GM18508 (cell line): ENCODE data around the gene WDR36.
"Not testable (repeated sequence)": the region's sequence is repeated elsewhere in the genome, so short reads cannot be mapped to it uniquely, and the experiment has no call there.

Source experiments
- ATAC-seq: cut with Tn5 transposase; IDR thresholded peaks from one replicate; pipeline ENCODE4 v1.9.1; 2021; ENCODE audit warnings: moderate number of reproducible peaks; ENCODE audit not compliant: insufficient read depth, unreplicated experiment

WDR36 gene

DNA sequence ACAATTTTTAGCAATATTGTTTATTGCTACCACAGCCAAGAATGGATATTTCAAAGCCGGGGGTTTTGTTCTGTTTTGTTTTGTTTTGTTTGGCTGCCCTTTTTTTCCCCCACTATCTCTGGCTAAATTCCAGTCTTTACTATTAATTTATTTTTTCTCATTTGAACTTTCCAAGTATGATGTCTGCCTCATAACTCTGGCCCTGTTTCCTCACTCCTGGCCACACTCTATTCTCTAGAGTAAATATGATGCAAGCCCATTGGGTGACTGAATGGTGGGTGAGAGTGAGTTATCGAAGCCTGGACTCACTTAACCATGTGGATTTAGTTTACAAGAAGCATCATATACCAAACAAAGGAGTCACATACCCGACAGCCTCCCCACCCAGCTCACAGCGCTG is 41.9 kb downstream of the WDR36 start:
- no peak for ATAC-seq

DNA sequence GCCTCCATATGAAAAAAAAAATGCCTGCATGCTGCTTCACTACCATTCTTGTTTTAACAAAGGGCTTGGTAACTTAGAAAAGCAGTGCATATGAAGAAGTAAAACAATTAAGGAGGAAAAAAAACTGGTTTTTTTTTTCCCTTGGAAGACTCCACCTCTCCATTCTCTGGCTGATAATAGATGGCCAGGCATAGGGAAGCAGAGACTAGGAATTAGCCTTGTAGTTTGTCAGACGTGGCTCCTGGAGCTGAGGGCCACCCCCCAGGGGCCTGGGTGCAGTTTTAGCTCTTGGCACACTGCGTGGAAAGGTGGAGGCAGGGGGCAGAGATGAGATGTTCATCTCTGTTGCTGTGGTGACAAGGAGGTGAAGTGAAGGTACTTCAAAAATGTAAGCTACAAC is 42.7 kb downstream of the WDR36 start:
- ATAC-seq = no peak

DNA sequence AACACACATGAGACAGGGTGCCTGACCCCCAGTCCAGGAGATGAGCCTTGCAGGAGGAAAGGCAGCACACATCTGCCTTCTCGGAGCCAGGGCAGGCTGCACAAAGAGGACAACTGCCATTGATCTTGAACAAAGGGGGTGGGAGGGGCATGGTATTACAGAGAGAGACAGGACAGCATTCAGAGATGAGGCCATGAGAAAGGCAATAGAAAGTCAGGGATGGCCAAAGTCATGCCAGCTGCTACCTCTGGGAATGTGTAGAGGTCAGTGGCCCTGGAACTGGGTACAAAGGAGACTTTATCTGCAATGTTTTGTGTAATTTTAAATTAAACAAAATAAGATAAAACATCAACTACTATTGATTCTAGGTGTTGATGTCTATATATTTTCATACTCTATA is 43.2 kb downstream of the WDR36 start:
- ATAC-seq = no peak

DNA sequence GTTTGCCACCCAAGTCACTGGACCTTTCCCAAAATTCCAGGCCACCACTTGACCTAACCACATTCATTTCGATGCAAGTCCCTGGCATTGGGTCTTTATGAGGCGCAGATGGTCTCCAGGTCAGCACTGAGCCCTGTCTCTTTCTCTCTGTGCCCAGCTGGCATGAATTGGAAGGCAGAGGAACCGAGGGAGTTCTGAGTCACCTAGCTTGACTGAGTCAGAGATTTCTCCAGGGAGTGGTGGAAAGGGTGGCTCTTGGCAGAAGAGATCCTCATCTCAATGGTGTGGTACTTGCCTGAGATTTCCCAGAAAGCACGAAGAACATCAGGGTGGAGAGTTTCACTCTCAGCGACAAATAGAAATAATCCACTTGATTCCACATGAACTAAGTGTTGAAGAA is 43.8 kb downstream of the WDR36 start:
- ATAC-seq = no peak

- no peak for ATAC-seq
These were observed 45.9 kb downstream of the WDR36 start for GRCh38 chr5:111138096-111138495.

GRCh38 chr5:111141471-111141870 is 49.3 kb downstream of the WDR36 start:
- ATAC-seq = not testable (repeated sequence)

DNA sequence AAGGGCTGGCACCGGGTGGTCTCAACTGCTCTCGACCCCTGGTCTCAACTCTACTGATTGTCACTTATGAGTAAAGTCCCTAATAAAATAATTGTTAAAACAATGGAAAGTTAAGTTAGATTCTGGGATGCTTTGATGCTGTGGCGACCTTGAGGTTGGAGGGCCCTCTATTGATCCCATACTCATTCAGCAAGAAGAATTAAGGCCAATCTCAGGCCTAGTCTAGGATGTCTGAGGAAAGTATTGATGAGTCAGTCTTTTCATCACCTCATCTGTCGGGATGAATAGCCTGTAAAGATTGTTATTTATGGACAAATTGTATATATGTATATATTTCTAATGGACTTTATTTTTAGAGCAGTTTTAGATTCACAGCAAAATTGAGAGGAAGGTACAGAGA is 50.8 kb downstream of the WDR36 start:
- ATAC-seq = no peak

DNA sequence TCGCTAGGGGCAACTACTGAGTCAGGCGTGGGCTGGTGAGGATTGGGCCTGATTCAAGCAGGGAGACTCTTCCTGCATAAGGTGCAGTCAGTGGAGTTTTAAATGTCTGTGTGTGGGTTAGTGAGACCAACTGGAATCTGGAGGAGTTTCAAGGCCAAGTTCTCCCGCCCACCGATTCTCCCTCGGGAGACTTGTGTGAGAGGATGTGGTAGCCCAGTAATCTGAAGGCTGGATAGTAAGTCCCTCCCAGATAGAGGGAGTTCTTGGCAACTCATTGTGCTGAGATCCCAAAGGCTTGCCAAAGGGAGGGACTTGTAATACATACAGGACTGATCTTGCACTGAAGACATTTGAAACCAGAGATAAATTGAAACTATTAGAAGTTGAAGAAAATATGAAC is 51.8 kb downstream of the WDR36 start:
- ATAC-seq = peak; percentile 27

GRCh38 chr5:111144352-111144930 is 52.3 kb downstream of the WDR36 start:
- peak; percentile 99 for ATAC-seq

- no peak for ATAC-seq
These were observed 53.9 kb downstream of the WDR36 start for GRCh38 chr5:111146053-111146452.

DNA sequence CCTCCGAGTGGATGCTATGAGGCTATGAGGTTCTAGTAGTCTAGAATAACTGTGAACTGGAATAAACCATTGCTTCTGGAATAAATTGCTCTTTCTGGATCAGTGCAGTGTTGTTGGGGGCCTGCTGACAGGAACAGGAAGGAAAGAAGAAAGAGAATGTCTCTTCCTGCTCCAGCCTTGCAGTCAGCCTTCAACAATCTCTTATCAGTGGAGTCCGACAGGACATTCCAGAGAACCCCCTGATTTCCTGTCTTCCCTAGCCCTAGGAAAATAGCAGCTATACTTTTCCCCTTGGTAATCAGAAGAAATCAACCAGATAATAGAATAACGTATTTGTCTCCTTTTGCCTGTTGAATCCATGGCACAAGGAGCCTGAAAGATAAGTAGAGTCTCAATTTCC is 55.4 kb downstream of the WDR36 start:
- ATAC-seq = no peak

- no peak for ATAC-seq
These were observed 59.9 kb downstream of the WDR36 start for GRCh38 chr5:111151998-111152397.

GRCh38 chr5:111153483-111153882 is 61.3 kb downstream of the WDR36 start:
- ATAC-seq = no peak

GRCh38 chr5:111153945-111154344 is 61.8 kb downstream of the WDR36 start:
- ATAC-seq = no peak

DNA sequence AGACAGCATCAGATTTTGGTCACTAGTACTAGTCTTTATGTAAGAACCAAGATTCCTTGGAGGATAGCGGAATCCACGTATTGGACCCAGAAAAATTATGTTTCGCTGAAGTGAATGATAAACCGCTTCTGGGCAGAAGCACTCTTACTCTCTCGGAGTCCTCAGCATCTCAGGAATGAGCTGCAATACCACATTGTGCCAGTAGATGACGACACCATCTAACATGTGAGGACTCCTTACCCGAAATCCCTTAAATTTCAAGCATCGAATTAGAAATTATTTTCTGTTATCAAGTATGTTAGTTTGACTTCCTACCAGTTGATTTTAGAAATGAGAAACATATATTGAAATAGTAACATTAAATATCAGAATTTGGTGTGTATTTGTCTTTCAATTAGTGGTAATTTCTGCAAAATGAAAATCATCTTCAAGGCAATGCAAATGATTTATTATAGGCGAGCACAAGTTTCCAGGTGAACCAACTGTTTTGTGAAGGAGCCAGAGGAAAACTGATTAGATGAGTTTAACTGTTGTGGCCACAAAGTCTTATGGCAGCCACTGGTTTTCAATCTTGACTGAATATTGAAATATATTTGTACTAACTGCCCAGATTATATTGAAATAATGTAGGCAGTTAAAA is 66.1 kb downstream of the WDR36 start:
- no peak for ATAC-seq

DNA sequence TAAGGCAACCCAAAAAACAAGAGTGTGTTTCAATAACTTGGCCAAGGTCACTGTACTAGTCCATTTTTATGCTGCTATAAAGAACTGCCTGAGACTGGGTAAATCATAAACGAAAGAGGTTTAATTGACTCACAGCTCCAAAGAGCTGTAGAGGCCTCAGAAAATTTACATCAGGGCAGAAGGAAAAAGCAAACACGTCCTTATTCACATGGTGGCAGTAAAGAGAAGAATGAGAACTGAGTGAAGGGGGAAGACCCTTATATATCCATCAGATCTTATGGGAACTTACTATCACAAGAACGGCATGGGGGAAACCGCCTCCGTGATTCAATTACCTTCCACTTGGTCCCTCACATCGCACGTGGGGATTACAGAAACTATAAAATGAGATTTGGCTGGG is 67.7 kb downstream of the WDR36 start:
- no peak for ATAC-seq

- no peak for ATAC-seq
These were observed 70.9 kb downstream of the WDR36 start for GRCh38 chr5:111163000-111163399.

DNA sequence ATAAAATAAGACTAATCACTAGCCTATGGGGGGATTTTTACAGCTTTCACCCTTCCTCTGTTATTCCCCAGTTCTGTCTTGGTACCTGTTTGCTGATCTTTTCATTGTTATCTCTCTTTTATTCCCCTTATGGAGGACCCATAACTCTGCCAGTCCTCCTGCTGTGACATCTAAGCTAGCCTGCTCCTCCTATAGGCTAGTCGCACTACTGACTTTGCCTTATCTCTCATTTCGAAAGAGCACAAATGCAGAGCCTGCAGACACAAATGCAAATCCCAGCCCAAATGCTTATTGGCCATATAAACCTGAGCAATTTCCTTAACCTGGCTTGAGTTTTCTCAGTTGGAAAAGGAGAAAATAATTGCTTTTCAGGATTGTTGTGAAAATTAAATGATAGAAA is 72.9 kb downstream of the WDR36 start:
- no peak for ATAC-seq

DNA sequence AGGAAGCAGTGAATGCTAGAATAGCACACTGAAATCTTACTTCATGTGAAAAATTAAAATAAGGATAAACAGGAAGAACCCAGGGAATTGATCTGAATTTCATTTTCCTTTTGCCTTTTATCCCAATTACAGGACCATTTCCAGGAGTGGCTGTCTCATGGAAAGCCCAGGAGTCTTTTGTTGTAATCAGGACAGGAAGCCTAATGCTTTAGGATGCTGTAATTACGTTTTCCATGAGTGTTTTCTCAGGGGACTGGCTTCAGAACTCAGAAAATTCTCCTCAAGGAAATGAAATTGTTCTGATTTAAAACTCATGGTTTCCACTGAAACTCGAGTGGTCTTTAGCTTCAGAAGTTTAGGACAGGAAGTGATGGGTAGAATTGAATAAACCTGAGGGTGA is 75.4 kb downstream of the WDR36 start:
- ATAC-seq = no peak

- no peak for ATAC-seq
These were observed 76.5 kb downstream of the WDR36 start for GRCh38 chr5:111168608-111169007.

DNA sequence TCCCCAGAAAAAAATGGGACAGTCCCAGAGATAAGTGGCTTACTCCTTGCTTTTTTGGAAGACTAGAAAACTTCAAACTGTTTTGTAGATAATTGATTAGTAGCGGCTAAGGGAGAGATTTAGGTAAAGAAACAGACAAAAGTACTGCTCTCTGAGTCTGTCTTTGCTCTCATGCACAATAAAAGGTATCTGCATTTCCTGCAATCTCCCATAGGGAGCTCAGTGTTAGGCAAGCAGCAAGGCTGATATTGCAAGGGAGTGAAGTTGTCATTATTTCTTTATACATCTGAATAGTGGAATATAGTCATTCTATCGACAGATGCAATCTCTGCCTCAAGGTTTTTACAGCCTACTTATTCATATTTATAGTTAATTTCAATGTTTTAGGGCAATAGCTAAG is 77.1 kb downstream of the WDR36 start:
- no peak for ATAC-seq

DNA sequence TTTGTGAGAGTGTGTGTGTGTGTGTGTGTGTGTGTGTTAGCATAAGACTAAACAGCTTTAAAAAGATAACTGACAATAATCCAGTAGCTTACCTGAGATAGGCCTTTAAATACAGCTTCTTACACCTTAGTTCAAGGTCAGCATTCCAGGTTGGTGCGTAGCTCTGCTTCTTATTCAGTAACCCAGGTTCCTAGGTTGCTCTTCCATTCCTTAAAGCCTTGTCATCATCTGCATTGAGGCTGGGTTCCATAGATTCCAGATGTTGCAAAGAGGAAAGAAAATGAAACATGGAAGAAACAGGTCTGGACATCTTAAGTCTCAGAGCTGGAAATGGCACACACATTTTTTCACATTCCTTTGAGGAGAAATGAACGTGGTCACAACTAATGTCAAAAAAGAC is 78.1 kb downstream of the WDR36 start:
- ATAC-seq = no peak
